BE2C (cell line): ENCODE measurements around the gene AIMP2.
"Not testable (repeated sequence)": the region's sequence is repeated elsewhere in the genome, so short reads cannot be mapped to it uniquely, and the experiment has no call there.

Experiments
- DNase-seq: peaks from one replicate; pipeline ENCODE4 v3.0.0-alpha.2; 2020
- H3K27me3 ChIP-seq: fragments of 250-450 bp; sonication (Bioruptor Pico); 2 replicates; pipeline ENCODE4 v1.5.1; 2020; ENCODE audit warnings: mild to moderate bottlenecking
- H3K36me3 ChIP-seq: fragments of 250-450 bp; sonication (Bioruptor Pico); 2 replicates; pipeline ENCODE4 v1.5.1; 2020; ENCODE audit warnings: mild to moderate bottlenecking
- H3K4me1 ChIP-seq: fragments of 250-450 bp; sonication (Bioruptor Pico); 2 replicates; pipeline ENCODE4 v1.5.1; 2020
- H3K4me3 ChIP-seq: 2 replicates; pipeline ENCODE4 v1.5.1; 2011; ENCODE audit warnings: low read depth, low read length
- H3K9me3 ChIP-seq: fragments of 250-450 bp; sonication (Bioruptor Pico); 2 replicates; pipeline ENCODE4 v1.5.1; 2020
- CTCF ChIP-seq: IDR thresholded peaks from 2 replicates; pipeline ENCODE4 v1.5.1; 2012; ENCODE audit warnings: mild to moderate bottlenecking, low read depth, low read length

AIMP2 gene

GRCh38 chr7:6035165-6035564 is 26.1 kb downstream of the AIMP2 start:
- no peak for TF ChIP-seq CTCF
- peaks cover 77% of the 10 kb centered on the region for H3K36me3 ChIP-seq
- H3K4me3 ChIP-seq: no peak overlapping the region
- no peaks in the 10 kb centered on the region for H3K27me3 ChIP-seq
- DNase-seq: no peak
- H3K9me3 ChIP-seq: no peaks in the 10 kb centered on the region
- no peaks in the 10 kb centered on the region for H3K4me1 ChIP-seq

- TF ChIP-seq CTCF: no peak
- no peak overlapping the region for H3K4me3 ChIP-seq
- DNase-seq: no peak
- no peaks in the 10 kb centered on the region for H3K9me3 ChIP-seq
- H3K36me3 ChIP-seq: peaks cover 79% of the 10 kb centered on the region
- no peaks in the 10 kb centered on the region for H3K27me3 ChIP-seq
- H3K4me1 ChIP-seq: no peaks in the 10 kb centered on the region
These were observed 26.6 kb downstream of the AIMP2 start for GRCh38 chr7:6035686-6036085.

- Histone ChIP-seq H3K36me3 (peaks cover 62% of the 10 kb centered on the region), H3K27me3 (no peaks in the 10 kb centered on the region), H3K4me3 (no peak overlapping the region), H3K9me3 (no peaks in the 10 kb centered on the region), H3K4me1 (no peaks in the 10 kb centered on the region)
- DNase-seq: no peak
- TF ChIP-seq CTCF: no peak
These were observed 40.7 kb downstream of the AIMP2 start for GRCh38 chr7:6049780-6050179.

GRCh38 chr7:6051185-6051584 is 42.1 kb downstream of the AIMP2 start:
- not testable (repeated sequence) for H3K9me3 ChIP-seq
- peaks cover 53% of the 10 kb centered on the region for H3K36me3 ChIP-seq

GRCh38 chr7:6056616-6057015 is 47.5 kb downstream of the AIMP2 start:
- DNase-seq: no peak
- TF ChIP-seq CTCF: no peak
- no peak overlapping the region for H3K4me3 ChIP-seq

More at GRCh38 chr7:6051185-6051584, 42.1 kb downstream of the AIMP2 start:
- H3K4me3 ChIP-seq, H3K27me3 ChIP-seq, DNase-seq, H3K4me1 ChIP-seq: not testable (repeated sequence)

GRCh38 chr7:6057316-6058129 is 48.5 kb downstream of the AIMP2 start:
- Histone ChIP-seq H3K4me1 (peaks cover 7% of the 10 kb centered on the region), H3K4me3 (peak overlapping the region; percentile 88), H3K27me3 (no peaks in the 10 kb centered on the region), H3K36me3 (peaks cover 21% of the 10 kb centered on the region), H3K9me3 (no peaks in the 10 kb centered on the region)
- no peak for DNase-seq
- TF ChIP-seq CTCF: no peak

More at GRCh38 chr7:6056616-6057015, 47.5 kb downstream of the AIMP2 start:
- peaks cover 7% of the 10 kb centered on the region for H3K4me1 ChIP-seq
- H3K36me3 ChIP-seq: peaks cover 21% of the 10 kb centered on the region
- H3K27me3 ChIP-seq: no peaks in the 10 kb centered on the region
- H3K9me3 ChIP-seq: no peaks in the 10 kb centered on the region

GRCh38 chr7:6059941-6060340 is 50.9 kb downstream of the AIMP2 start:
- not testable (repeated sequence) for H3K36me3 ChIP-seq, H3K27me3 ChIP-seq, DNase-seq, H3K9me3 ChIP-seq, H3K4me1 ChIP-seq, H3K4me3 ChIP-seq
